Vagina (tissue), 2 donors: ENCODE data around the gene LGI1.

Source experiments
- POLR2A ChIP-seq, 2 donors: fragments of 450-650 bp; IDR thresholded peaks; one replicate each; pipeline ENCODE4 v1.6.1; 2017; ENCODE audit warnings: antibody characterized with exemption in 2 of 2, mild to moderate bottlenecking in 2 of 2, moderate library complexity in 2 of 2
- POLR2AphosphoS5 ChIP-seq, 2 donors: sonication (generic); formaldehyde crosslinking; IDR thresholded peaks; one replicate each; pipeline ENCODE4 v1.9.0; 2017; ENCODE audit warnings: antibody characterized with exemption in 2 of 2, mild to moderate bottlenecking in 2 of 2, low read depth in 1 of 2; ENCODE audit not compliant: insufficient read depth in 1 of 2
- TF ChIP-seq, protein P1 (sequence below), 3 experiments: fragments of 450-650 bp in 2 of 3; fragments of 200-600 bp in 1 of 3; sonication (generic) in 1 of 3; IDR thresholded peaks; one replicate each; pipeline ENCODE4 v1.5.1; 2017 to 2019; ENCODE audit warnings: antibody characterized with exemption in 3 of 3, mild to moderate bottlenecking in 2 of 3, moderate library complexity in 2 of 3

- TF ChIP-seq POLR2A (IDR thresholded peaks at IDR 0.05), result no peak
- TF ChIP-seq, protein P1, sequence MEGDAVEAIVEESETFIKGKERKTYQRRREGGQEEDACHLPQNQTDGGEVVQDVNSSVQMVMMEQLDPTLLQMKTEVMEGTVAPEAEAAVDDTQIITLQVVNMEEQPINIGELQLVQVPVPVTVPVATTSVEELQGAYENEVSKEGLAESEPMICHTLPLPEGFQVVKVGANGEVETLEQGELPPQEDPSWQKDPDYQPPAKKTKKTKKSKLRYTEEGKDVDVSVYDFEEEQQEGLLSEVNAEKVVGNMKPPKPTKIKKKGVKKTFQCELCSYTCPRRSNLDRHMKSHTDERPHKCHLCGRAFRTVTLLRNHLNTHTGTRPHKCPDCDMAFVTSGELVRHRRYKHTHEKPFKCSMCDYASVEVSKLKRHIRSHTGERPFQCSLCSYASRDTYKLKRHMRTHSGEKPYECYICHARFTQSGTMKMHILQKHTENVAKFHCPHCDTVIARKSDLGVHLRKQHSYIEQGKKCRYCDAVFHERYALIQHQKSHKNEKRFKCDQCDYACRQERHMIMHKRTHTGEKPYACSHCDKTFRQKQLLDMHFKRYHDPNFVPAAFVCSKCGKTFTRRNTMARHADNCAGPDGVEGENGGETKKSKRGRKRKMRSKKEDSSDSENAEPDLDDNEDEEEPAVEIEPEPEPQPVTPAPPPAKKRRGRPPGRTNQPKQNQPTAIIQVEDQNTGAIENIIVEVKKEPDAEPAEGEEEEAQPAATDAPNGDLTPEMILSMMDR (IDR thresholded peaks at IDR 0.05), result no peak
- no peak for TF ChIP-seq POLR2AphosphoS5 (IDR thresholded peaks at IDR 0.05; ENCODE audit: insufficient read depth in 1 of 2, low read depth in 1 of 2)
Observed at GRCh38 chr10:93751124-93751523, 6.6 kb upstream of the LGI1 start.
